Activated CD4-positive, alpha-beta T cell treated with anti-CD3 and anti-CD28 coated beads, Interleukin-2, amount 50 U/mL, for 48 hours (primary cell): ENCODE data around the gene FAM53B.

Experiments
- DNase-seq, 2 experiments: peaks; one replicate each; pipeline ENCODE4 v3.0.0-alpha.2; 2020

FAM53B gene

GRCh38 chr10:124645467-124646095 lies 98.6 kb downstream of the FAM53B start:
- no peak for DNase-seq

- no peak for DNase-seq
Measured at GRCh38 chr10:124644771-124645415, 99.3 kb downstream of the FAM53B start.

- no peak for DNase-seq
Measured at GRCh38 chr10:124644236-124644635, 99.9 kb downstream of the FAM53B start.

- no peak for DNase-seq
Measured at GRCh38 chr10:124643330-124644009, 100.7 kb downstream of the FAM53B start.

GRCh38 chr10:124642088-124642710 lies 102.0 kb downstream of the FAM53B start:
- no peak for DNase-seq

GRCh38 chr10:124641282-124642087 lies 102.7 kb downstream of the FAM53B start:
- peak; percentile 48 to 54 for DNase-seq

GRCh38 chr10:124640538-124641231 lies 103.5 kb downstream of the FAM53B start:
- DNase-seq = no peak

- DNase-seq = no peak
Measured at GRCh38 chr10:124640056-124640455, 104.1 kb downstream of the FAM53B start.

- no peak for DNase-seq
Measured at GRCh38 chr10:124639646-124640045, 104.5 kb downstream of the FAM53B start.

GRCh38 chr10:124639206-124639605 lies 105.0 kb downstream of the FAM53B start:
- DNase-seq = no peak

GRCh38 chr10:124637746-124638145 lies 106.4 kb downstream of the FAM53B start:
- no peak for DNase-seq

- no peak for DNase-seq
Measured at GRCh38 chr10:124637091-124637700, 107.0 kb downstream of the FAM53B start.

GRCh38 chr10:124636271-124636995 lies 107.7 kb downstream of the FAM53B start:
- DNase-seq = no peak

- DNase-seq = no peak
Measured at GRCh38 chr10:124632566-124632965, 111.6 kb downstream of the FAM53B start.

GRCh38 chr10:124632064-124632531 lies 112.1 kb downstream of the FAM53B start:
- peak; percentile 49 to 50 for DNase-seq

GRCh38 chr10:124630551-124630950 lies 113.6 kb downstream of the FAM53B start:
- no peak for DNase-seq

- no peak for DNase-seq
Measured at GRCh38 chr10:124629842-124630241, 114.3 kb downstream of the FAM53B start.

- DNase-seq = no peak
Measured at GRCh38 chr10:124629415-124629814, 114.8 kb downstream of the FAM53B start.

- no peak for DNase-seq
Measured at GRCh38 chr10:124628676-124629021, 115.5 kb downstream of the FAM53B start.

- DNase-seq = no peak
Measured at GRCh38 chr10:124627866-124628675, 116.1 kb downstream of the FAM53B start.
